Measurements from ENCODE around the gene PASD1.
"Not testable (repeated sequence)": the region's sequence is repeated elsewhere in the genome, so short reads cannot be mapped to it uniquely, and the experiment has no call there.

Gene PASD1

DNA sequence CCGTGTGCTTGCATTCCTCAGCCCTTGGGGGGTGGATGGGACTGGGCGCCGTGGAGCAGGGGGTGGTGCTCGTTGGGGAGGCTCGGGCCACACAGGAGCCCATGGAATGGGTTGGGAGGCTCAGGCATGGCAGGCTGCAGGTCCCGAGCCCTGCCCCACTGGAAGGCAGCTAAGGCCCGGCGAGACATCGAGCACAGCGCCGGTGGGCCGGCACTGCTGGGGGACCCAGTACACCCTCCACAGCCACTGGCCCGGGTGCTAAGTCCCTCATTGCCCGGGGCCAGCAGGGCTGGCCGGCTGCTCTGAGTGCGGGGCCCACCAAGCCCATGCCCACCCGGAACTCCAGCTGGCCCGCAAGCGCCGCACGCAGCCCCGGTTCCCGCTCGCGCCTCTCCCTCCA lies 12.3 kb upstream of the PASD1 start:
- H3K9ac ChIP-seq (ENCODE audit: low read depth in 1 of 2, low read length in 2 of 2); H3K27ac ChIP-seq (ENCODE audit: low read depth in 2 of 2, low read length in 2 of 2); H3K36me3 ChIP-seq (ENCODE audit: control insufficient read depth in 2 of 2, insufficient read depth in 2 of 2, low read length in 2 of 2); H3K9me3 ChIP-seq (ENCODE audit: control insufficient read depth in 2 of 2, low read length in 2 of 2); H3K27me3 ChIP-seq (ENCODE audit: control insufficient read depth in 2 of 2, insufficient read depth in 2 of 2, low read length in 2 of 2); H3K4me3 ChIP-seq (ENCODE audit: low read length in 2 of 2); H3K4me1 ChIP-seq (ENCODE audit: control insufficient read depth in 2 of 2, insufficient read depth in 2 of 2, low read length in 2 of 2): not testable (repeated sequence)

DNA sequence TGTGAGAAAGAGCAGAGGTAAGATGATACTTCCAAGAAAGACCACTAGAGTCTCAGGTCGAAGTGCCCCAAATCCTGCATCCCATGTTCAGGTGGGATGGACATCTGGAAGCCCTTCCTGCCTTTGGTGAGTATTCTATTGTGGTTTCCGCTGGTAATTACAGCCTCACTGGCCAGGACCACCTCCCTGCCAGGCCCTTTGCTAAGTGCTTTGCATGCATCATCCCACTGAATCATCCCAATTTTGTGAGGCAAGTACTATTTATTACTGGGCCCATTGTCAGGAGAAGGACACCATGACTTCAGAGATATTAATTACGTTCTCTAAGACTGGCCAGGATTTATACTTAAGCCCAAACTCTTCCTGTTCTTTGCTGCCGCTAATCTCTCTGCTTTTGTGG lies 10.7 kb upstream of the PASD1 start:
- no peak overlapping the region for H3K4me3 ChIP-seq (ENCODE audit: low read length in 2 of 2)

DNA sequence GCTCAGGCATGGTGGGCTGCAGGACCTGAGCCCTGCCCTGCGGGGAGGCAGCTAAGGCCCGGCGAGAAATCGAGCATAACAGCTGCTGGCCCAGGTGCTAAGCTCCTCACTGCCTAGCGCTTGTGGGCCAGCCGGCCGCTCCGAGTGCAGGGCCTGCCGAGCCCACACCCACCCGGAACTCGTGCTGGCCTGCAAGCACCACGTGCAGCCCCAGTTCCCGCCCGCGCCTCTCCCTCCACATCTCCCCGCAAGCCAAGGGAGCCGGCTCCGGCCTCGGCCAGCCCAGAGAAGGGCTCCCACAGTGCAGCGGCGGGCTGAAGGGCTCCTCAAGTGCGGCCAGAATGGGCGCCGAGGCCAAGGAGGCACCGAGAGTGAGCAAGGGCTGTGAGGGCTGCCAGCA lies 8.2 kb upstream of the PASD1 start:
- H3K9me3 ChIP-seq (ENCODE audit: control insufficient read depth in 2 of 2, low read length in 2 of 2); H3K9ac ChIP-seq (ENCODE audit: low read depth in 1 of 2, low read length in 2 of 2); H3K4me1 ChIP-seq (ENCODE audit: control insufficient read depth in 2 of 2, insufficient read depth in 2 of 2, low read length in 2 of 2): not testable (repeated sequence)

More for the DNA sequence above, 10.7 kb upstream of the PASD1 start:
- Histone ChIP-seq H3K27me3 (ENCODE audit: control insufficient read depth in 2 of 2, insufficient read depth in 2 of 2, low read length in 2 of 2) (no peaks in the 10 kb centered on the region), H3K9me3 (ENCODE audit: control insufficient read depth in 2 of 2, low read length in 2 of 2) (no peaks in the 10 kb centered on the region), H3K4me1 (ENCODE audit: control insufficient read depth in 2 of 2, insufficient read depth in 2 of 2, low read length in 2 of 2) (no peaks in the 10 kb centered on the region), H3K27ac (ENCODE audit: low read depth in 2 of 2, low read length in 2 of 2) (no peak overlapping the region), H3K9ac (ENCODE audit: low read depth in 1 of 2, low read length in 2 of 2) (no peak overlapping the region), H3K36me3 (ENCODE audit: control insufficient read depth in 2 of 2, insufficient read depth in 2 of 2, low read length in 2 of 2) (no peaks in the 10 kb centered on the region)

GRCh38 chrX:151562485-151562884 lies 990 bp upstream of the PASD1 start:
- H3K27ac ChIP-seq (ENCODE audit: low read depth in 2 of 2, low read length in 2 of 2); H3K9me3 ChIP-seq (ENCODE audit: control insufficient read depth in 2 of 2, low read length in 2 of 2); H3K36me3 ChIP-seq (ENCODE audit: control insufficient read depth in 2 of 2, insufficient read depth in 2 of 2, low read length in 2 of 2); H3K9ac ChIP-seq (ENCODE audit: low read depth in 1 of 2, low read length in 2 of 2); H3K4me3 ChIP-seq (ENCODE audit: low read length in 2 of 2); H3K27me3 ChIP-seq (ENCODE audit: control insufficient read depth in 2 of 2, insufficient read depth in 2 of 2, low read length in 2 of 2); H3K4me1 ChIP-seq (ENCODE audit: control insufficient read depth in 2 of 2, insufficient read depth in 2 of 2, low read length in 2 of 2): not testable (repeated sequence)

More for the DNA sequence above, 8.2 kb upstream of the PASD1 start:
- H3K27ac ChIP-seq (ENCODE audit: low read depth in 2 of 2, low read length in 2 of 2); H3K36me3 ChIP-seq (ENCODE audit: control insufficient read depth in 2 of 2, insufficient read depth in 2 of 2, low read length in 2 of 2); H3K27me3 ChIP-seq (ENCODE audit: control insufficient read depth in 2 of 2, insufficient read depth in 2 of 2, low read length in 2 of 2); H3K4me3 ChIP-seq (ENCODE audit: low read length in 2 of 2): not testable (repeated sequence)

- H3K27me3 ChIP-seq (ENCODE audit: control insufficient read depth in 2 of 2, insufficient read depth in 2 of 2, low read length in 2 of 2); H3K4me3 ChIP-seq (ENCODE audit: low read length in 2 of 2); H3K9me3 ChIP-seq (ENCODE audit: control insufficient read depth in 2 of 2, low read length in 2 of 2); H3K27ac ChIP-seq (ENCODE audit: low read depth in 2 of 2, low read length in 2 of 2); H3K4me1 ChIP-seq (ENCODE audit: control insufficient read depth in 2 of 2, insufficient read depth in 2 of 2, low read length in 2 of 2); H3K36me3 ChIP-seq (ENCODE audit: control insufficient read depth in 2 of 2, insufficient read depth in 2 of 2, low read length in 2 of 2); H3K9ac ChIP-seq (ENCODE audit: low read depth in 1 of 2, low read length in 2 of 2): not testable (repeated sequence)
These were observed 472 bp upstream of the PASD1 start for GRCh38 chrX:151563003-151563402.

DNA sequence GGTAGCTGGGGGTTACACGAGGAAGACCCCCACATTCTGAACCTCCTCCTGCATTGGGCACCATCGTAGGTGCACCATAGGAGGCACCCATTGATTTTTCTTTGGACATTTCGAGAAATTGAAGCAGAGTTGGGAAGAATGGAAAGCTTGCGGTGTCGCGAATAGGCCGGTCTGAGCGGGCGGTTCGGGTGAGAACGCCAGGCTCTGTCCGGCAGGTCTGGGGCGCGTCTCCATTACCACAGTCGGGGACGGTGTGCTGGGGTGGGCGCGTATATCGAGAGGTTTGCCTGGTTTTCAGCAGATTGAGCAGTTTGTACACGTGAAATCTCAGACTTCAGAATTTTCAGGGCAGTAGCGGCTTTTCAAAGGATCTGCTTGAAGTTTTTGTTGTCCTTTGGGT lies 560 bp downstream of the PASD1 start:
- Histone ChIP-seq H3K9ac (ENCODE audit: low read depth in 1 of 2, low read length in 2 of 2) (no peak overlapping the region), H3K27ac (ENCODE audit: low read depth in 2 of 2, low read length in 2 of 2) (no peak overlapping the region), H3K27me3 (ENCODE audit: control insufficient read depth in 2 of 2, insufficient read depth in 2 of 2, low read length in 2 of 2) (no peaks in the 10 kb centered on the region), H3K9me3 (ENCODE audit: control insufficient read depth in 2 of 2, low read length in 2 of 2) (no peaks in the 10 kb centered on the region), H3K36me3 (ENCODE audit: control insufficient read depth in 2 of 2, insufficient read depth in 2 of 2, low read length in 2 of 2) (no peaks in the 10 kb centered on the region), H3K4me3 (ENCODE audit: low read length in 2 of 2) (no peak overlapping the region), H3K4me1 (ENCODE audit: control insufficient read depth in 2 of 2, insufficient read depth in 2 of 2, low read length in 2 of 2) (no peaks in the 10 kb centered on the region)

GRCh38 chrX:151566872-151567271 lies 3.4 kb downstream of the PASD1 start:
- H3K27me3 ChIP-seq (ENCODE audit: control insufficient read depth in 2 of 2, insufficient read depth in 2 of 2, low read length in 2 of 2); H3K36me3 ChIP-seq (ENCODE audit: control insufficient read depth in 2 of 2, insufficient read depth in 2 of 2, low read length in 2 of 2); H3K9ac ChIP-seq (ENCODE audit: low read depth in 1 of 2, low read length in 2 of 2); H3K27ac ChIP-seq (ENCODE audit: low read depth in 2 of 2, low read length in 2 of 2); H3K4me1 ChIP-seq (ENCODE audit: control insufficient read depth in 2 of 2, insufficient read depth in 2 of 2, low read length in 2 of 2); H3K4me3 ChIP-seq (ENCODE audit: low read length in 2 of 2); H3K9me3 ChIP-seq (ENCODE audit: control insufficient read depth in 2 of 2, low read length in 2 of 2): not testable (repeated sequence)

- no peaks in the 10 kb centered on the region for H3K9me3 ChIP-seq (ENCODE audit: control insufficient read depth in 2 of 2, low read length in 2 of 2)
- no peaks in the 10 kb centered on the region for H3K36me3 ChIP-seq (ENCODE audit: control insufficient read depth in 2 of 2, insufficient read depth in 2 of 2, low read length in 2 of 2)
- peaks cover 0 to 3% of the 10 kb centered on the region in 2 donors for H3K27me3 ChIP-seq (ENCODE audit: control insufficient read depth in 2 of 2, insufficient read depth in 2 of 2, low read length in 2 of 2)
- H3K4me1 ChIP-seq (ENCODE audit: control insufficient read depth in 2 of 2, insufficient read depth in 2 of 2, low read length in 2 of 2) = no peaks in the 10 kb centered on the region
- no peak overlapping the region for H3K27ac ChIP-seq (ENCODE audit: low read depth in 2 of 2, low read length in 2 of 2)
- no peak overlapping the region for H3K9ac ChIP-seq (ENCODE audit: low read depth in 1 of 2, low read length in 2 of 2)
- no peak overlapping the region for H3K4me3 ChIP-seq (ENCODE audit: low read length in 2 of 2)
These were observed 7.1 kb downstream of the PASD1 start for GRCh38 chrX:151570561-151570960.

DNA sequence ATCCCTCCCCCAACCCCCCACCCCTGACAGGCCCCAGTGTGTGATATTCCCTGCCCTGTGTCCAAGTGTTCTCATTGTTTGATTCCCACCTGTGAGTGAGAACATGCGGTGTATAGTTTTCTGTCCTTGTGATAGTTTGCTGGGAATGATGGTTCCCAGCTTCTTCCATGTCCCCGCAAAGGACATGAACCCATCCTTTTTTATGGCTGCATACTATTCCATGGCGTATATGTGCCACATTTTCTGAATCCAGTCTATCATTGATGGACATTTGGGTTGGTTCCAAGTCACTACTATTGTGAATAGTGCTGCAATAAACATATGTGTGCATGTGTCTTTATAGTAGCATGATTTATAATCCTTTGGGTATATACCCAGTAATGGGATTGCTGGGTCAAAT lies 29.9 kb downstream of the PASD1 start:
- not testable (repeated sequence) for H3K4me3 ChIP-seq (ENCODE audit: low read length in 2 of 2); H3K9ac ChIP-seq (ENCODE audit: low read depth in 1 of 2, low read length in 2 of 2); H3K27ac ChIP-seq (ENCODE audit: low read depth in 2 of 2, low read length in 2 of 2); H3K9me3 ChIP-seq (ENCODE audit: control insufficient read depth in 2 of 2, low read length in 2 of 2); H3K4me1 ChIP-seq (ENCODE audit: control insufficient read depth in 2 of 2, insufficient read depth in 2 of 2, low read length in 2 of 2); H3K36me3 ChIP-seq (ENCODE audit: control insufficient read depth in 2 of 2, insufficient read depth in 2 of 2, low read length in 2 of 2); H3K27me3 ChIP-seq (ENCODE audit: control insufficient read depth in 2 of 2, insufficient read depth in 2 of 2, low read length in 2 of 2)

GRCh38 chrX:151596282-151596681 lies 32.8 kb downstream of the PASD1 start:
- H3K9me3 ChIP-seq (ENCODE audit: control insufficient read depth in 2 of 2, low read length in 2 of 2) = no peaks in the 10 kb centered on the region
- H3K4me3 ChIP-seq (ENCODE audit: low read length in 2 of 2) = no peak overlapping the region
- no peak overlapping the region for H3K27ac ChIP-seq (ENCODE audit: low read depth in 2 of 2, low read length in 2 of 2)

DNA sequence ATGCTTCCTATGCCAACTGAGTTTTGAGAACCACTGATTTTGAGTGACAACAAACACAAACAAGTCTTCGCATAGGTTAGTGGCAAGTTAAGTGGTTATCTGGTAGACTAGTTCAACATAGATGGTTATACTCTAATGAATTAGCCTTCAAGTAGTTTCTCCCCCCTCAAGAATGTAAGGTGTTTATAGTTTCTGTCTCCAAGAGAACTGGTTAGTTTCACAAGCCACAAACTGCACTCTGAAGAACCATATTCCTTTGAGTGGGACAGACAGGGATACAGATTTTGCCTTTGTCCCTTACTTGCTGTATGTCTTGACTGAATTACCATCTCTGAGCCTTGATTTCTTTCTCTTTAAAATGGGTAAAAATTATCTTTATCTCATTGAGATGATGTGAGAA lies 41.5 kb downstream of the PASD1 start:
- Histone ChIP-seq H3K9ac (ENCODE audit: low read depth in 1 of 2, low read length in 2 of 2) (no peak overlapping the region), H3K4me1 (ENCODE audit: control insufficient read depth in 2 of 2, insufficient read depth in 2 of 2, low read length in 2 of 2) (no peaks in the 10 kb centered on the region), H3K27me3 (ENCODE audit: control insufficient read depth in 2 of 2, insufficient read depth in 2 of 2, low read length in 2 of 2) (peaks cover 0 to 4% of the 10 kb centered on the region in 2 donors), H3K36me3 (ENCODE audit: control insufficient read depth in 2 of 2, insufficient read depth in 2 of 2, low read length in 2 of 2) (no peaks in the 10 kb centered on the region), H3K27ac (ENCODE audit: low read depth in 2 of 2, low read length in 2 of 2) (no peak overlapping the region), H3K9me3 (ENCODE audit: control insufficient read depth in 2 of 2, low read length in 2 of 2) (no peaks in the 10 kb centered on the region), H3K4me3 (ENCODE audit: low read length in 2 of 2) (no peak overlapping the region)

More at GRCh38 chrX:151596282-151596681, 32.8 kb downstream of the PASD1 start:
- H3K9ac ChIP-seq (ENCODE audit: low read depth in 1 of 2, low read length in 2 of 2) = no peak overlapping the region
- H3K36me3 ChIP-seq (ENCODE audit: control insufficient read depth in 2 of 2, insufficient read depth in 2 of 2, low read length in 2 of 2) = no peaks in the 10 kb centered on the region
- no peaks in the 10 kb centered on the region for H3K4me1 ChIP-seq (ENCODE audit: control insufficient read depth in 2 of 2, insufficient read depth in 2 of 2, low read length in 2 of 2)
- H3K27me3 ChIP-seq (ENCODE audit: control insufficient read depth in 2 of 2, insufficient read depth in 2 of 2, low read length in 2 of 2) = no peaks in the 10 kb centered on the region

Measured in mucosa of rectum (tissue), 2 donors.